Loucy (cell line): Measurements from ENCODE around the gene ATAD2B.

Experiments
- H2AFZ ChIP-seq: fragments of 200-600 bp; sonication (generic); 2 replicates; pipeline ENCODE4 v1.6.0; 2016; ENCODE audit warnings: antibody characterized with exemption, mild to moderate bottlenecking, low read length, moderate library complexity
- H3F3A ChIP-seq: fragments of 200-600 bp; 2 replicates; pipeline ENCODE4 v1.6.0; 2016; ENCODE audit warnings: antibody characterized with exemption, low read depth, mild to moderate bottlenecking
- H3K27me3 ChIP-seq: fragments of 200-600 bp; sonication (generic); 2 replicates; pipeline ENCODE4 v1.6.1; 2014; ENCODE audit warnings: low read length, mild to moderate bottlenecking; ENCODE audit not compliant: insufficient read depth, poor library complexity, severe bottlenecking
- H3K36me3 ChIP-seq: fragments of 200-600 bp; sonication (generic); 2 replicates; pipeline ENCODE4 v1.6.1; 2016; ENCODE audit warnings: low read length; ENCODE audit not compliant: insufficient read depth
- H3K4me1 ChIP-seq: fragments of 200-600 bp; sonication (generic); 2 replicates; pipeline ENCODE4 v1.5.1; 2014; ENCODE audit warnings: low read length, mild to moderate bottlenecking; ENCODE audit not compliant: insufficient read depth, poor library complexity, severe bottlenecking
- H3K4me2 ChIP-seq: fragments of 200-600 bp; sonication (generic); 2 replicates; pipeline ENCODE4 v1.6.0; 2014; ENCODE audit warnings: antibody characterized with exemption, low read length, low read depth, mild to moderate bottlenecking; ENCODE audit not compliant: poor library complexity, severe bottlenecking
- H3K4me3 ChIP-seq: fragments of 200-600 bp; sonication (generic); 2 replicates; pipeline ENCODE4 v1.5.1; 2014; ENCODE audit warnings: low read length, mild to moderate bottlenecking, mixed read lengths; ENCODE audit not compliant: poor library complexity, severe bottlenecking
- H3K79me2 ChIP-seq: fragments of 200-600 bp; sonication (generic); 2 replicates; pipeline ENCODE4 v1.6.1; 2014; ENCODE audit warnings: low read length; ENCODE audit not compliant: insufficient read depth
- H3K9ac ChIP-seq: fragments of 200-600 bp; sonication (generic); 2 replicates; pipeline ENCODE4 v1.6.0; 2014; ENCODE audit warnings: mild to moderate bottlenecking, low read depth, low read length, moderate library complexity; ENCODE audit not compliant: poor library complexity, severe bottlenecking
- H3K9me2 ChIP-seq: fragments of 200-600 bp; sonication (generic); replicated peaks from 2 replicates; pipeline ENCODE4 v1.6.1; 2016; ENCODE audit warnings: low read depth, low read length, mixed read lengths
- H3K9me3 ChIP-seq: fragments of 200-600 bp; sonication (generic); 2 replicates; pipeline ENCODE4 v1.6.1; 2014; ENCODE audit warnings: mild to moderate bottlenecking, antibody characterized with exemption, low read length, low read depth; ENCODE audit not compliant: insufficient read depth
- H4K20me1 ChIP-seq: fragments of 200-600 bp; sonication (generic); 2 replicates; pipeline ENCODE4 v1.6.0; 2014; ENCODE audit warnings: antibody characterized with exemption, low read length, mild to moderate bottlenecking; ENCODE audit not compliant: insufficient read depth, poor library complexity, severe bottlenecking
- EZH2phosphoT487 ChIP-seq: fragments of 200-600 bp; IDR thresholded peaks from 2 replicates; pipeline ENCODE4 v1.6.1; 2018; ENCODE audit warnings: antibody characterized with exemption, mild to moderate bottlenecking, moderate library complexity, borderline replicate concordance
- TF ChIP-seq, protein P1 (sequence below): fragments of 200-600 bp; sonication (generic); conservative IDR thresholded peaks from 2 replicates; pipeline ENCODE4 v1.5.1; 2014; ENCODE audit warnings: mild to moderate bottlenecking, antibody characterized with exemption, low read length

Gene ATAD2B

DNA sequence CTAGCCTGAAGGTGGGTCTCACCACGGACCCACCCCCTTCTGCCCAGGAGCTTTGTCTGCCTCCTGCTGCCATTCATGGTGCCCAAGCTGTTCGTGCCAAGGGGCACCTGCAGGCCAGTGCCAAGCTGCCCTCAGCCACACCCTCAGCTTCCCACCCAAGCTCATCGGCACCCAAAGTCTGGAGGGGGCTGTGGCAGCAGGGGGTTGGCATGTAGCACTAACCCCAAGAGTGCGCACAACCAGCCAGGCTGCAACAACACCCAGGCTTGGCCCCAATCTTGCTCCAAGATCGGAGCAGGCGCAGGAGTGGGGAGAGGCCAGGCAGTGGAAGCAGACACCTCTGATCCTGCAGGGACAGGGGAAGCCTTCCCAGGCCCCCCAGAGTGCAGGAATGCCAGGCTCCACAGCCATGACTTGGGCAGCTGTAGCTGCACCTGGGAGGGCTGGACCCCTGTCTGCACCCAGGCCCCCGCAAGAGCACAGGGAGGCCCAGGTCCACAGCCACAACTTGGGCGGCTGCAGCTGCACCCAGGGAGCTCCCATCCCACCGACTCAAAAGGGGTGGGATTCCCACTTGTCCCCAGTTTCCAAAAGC, 89.9 kb downstream of the ATAD2B start:
- H3K9me3 ChIP-seq, result peaks cover 5% of the 10 kb centered on the region; the same call in 1 of the 2 replicates
- no peaks in the 10 kb centered on the region for H3K27me3 ChIP-seq
- no peak overlapping the region for H3K4me3 ChIP-seq
- no peaks in the 10 kb centered on the region for H3K4me1 ChIP-seq
- H3K4me2 ChIP-seq, result no peak overlapping the region
- TF ChIP-seq EZH2phosphoT487, result no peak
- no peak overlapping the region for H2AFZ ChIP-seq
- H3K9me2 ChIP-seq, result no peaks in the 10 kb centered on the region
- peaks cover 35% of the 10 kb centered on the region; the same call in 1 of the 2 replicates for H3K36me3 ChIP-seq
- no peaks in the 10 kb centered on the region for H3K79me2 ChIP-seq
- H3F3A ChIP-seq, result no peaks in the 10 kb centered on the region
- no peak overlapping the region for H3K9ac ChIP-seq
- H4K20me1 ChIP-seq, result no peaks in the 10 kb centered on the region

DNA sequence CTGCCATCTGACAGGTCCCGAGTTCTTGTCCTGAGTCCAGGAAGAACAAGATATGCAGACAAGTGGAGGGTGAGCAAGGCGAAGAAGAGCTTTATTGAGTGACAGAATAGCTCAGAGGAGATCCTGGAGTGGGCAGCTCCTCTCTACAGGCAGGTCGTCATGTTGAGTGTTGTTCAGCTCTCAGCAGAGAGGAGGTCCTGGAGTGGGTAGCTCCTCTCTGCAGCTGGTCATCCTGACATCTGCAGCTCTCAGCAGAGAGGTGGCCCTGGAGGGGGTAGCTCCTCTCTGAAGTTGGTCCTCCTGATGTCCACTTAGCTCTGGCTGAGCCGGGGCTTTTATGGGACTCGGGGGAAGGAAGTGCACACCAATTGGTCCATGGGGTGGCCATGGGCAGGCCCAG, 90.4 kb downstream of the ATAD2B start:
- H3K9me3 ChIP-seq, result peaks cover 5% of the 10 kb centered on the region; the same call in 1 of the 2 replicates
- H3K4me2 ChIP-seq, result no peak overlapping the region
- H3K36me3 ChIP-seq, result peaks cover 35% of the 10 kb centered on the region; the same call in 1 of the 2 replicates
- TF ChIP-seq EZH2phosphoT487, result no peak
- TF ChIP-seq, protein P1, sequence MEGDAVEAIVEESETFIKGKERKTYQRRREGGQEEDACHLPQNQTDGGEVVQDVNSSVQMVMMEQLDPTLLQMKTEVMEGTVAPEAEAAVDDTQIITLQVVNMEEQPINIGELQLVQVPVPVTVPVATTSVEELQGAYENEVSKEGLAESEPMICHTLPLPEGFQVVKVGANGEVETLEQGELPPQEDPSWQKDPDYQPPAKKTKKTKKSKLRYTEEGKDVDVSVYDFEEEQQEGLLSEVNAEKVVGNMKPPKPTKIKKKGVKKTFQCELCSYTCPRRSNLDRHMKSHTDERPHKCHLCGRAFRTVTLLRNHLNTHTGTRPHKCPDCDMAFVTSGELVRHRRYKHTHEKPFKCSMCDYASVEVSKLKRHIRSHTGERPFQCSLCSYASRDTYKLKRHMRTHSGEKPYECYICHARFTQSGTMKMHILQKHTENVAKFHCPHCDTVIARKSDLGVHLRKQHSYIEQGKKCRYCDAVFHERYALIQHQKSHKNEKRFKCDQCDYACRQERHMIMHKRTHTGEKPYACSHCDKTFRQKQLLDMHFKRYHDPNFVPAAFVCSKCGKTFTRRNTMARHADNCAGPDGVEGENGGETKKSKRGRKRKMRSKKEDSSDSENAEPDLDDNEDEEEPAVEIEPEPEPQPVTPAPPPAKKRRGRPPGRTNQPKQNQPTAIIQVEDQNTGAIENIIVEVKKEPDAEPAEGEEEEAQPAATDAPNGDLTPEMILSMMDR, result no peak
- H4K20me1 ChIP-seq, result no peaks in the 10 kb centered on the region
- no peaks in the 10 kb centered on the region for H3K27me3 ChIP-seq
- H2AFZ ChIP-seq, result no peak overlapping the region
- H3F3A ChIP-seq, result no peaks in the 10 kb centered on the region
- no peak overlapping the region for H3K4me3 ChIP-seq
- H3K9ac ChIP-seq, result no peak overlapping the region
- no peaks in the 10 kb centered on the region for H3K4me1 ChIP-seq
- H3K9me2 ChIP-seq, result no peaks in the 10 kb centered on the region
- H3K79me2 ChIP-seq, result no peaks in the 10 kb centered on the region

DNA sequence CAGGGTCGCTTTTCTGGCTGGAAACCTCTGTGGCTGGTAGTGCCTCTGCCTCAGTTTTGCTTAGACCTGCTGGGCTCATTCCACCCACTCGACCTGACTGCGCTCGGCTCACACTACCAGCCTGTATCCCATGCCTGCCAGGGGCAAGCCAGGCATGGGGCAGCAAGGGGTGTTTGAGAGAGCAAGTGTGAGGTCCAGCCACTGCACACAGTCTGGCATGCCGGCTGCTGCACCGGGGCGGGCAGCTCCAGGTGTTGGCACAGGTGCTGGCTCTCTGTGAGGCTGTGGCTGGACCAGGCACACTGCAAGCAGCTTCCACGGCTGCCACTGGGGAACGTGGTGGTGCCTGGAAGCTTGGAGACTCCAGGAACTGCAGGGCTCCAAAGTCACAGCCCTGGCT, 90.9 kb downstream of the ATAD2B start:
- no peak overlapping the region for H2AFZ ChIP-seq
- H3K4me1 ChIP-seq, result no peaks in the 10 kb centered on the region
- H3K9me2 ChIP-seq, result no peaks in the 10 kb centered on the region
- H3F3A ChIP-seq, result no peaks in the 10 kb centered on the region
- H3K9me3 ChIP-seq, result peaks cover 5% of the 10 kb centered on the region; the same call in 1 of the 2 replicates
- no peak overlapping the region for H3K4me3 ChIP-seq
- TF ChIP-seq EZH2phosphoT487, result no peak
- TF ChIP-seq, protein P1, result no peak
- no peaks in the 10 kb centered on the region for H3K27me3 ChIP-seq
- no peak overlapping the region for H3K9ac ChIP-seq
- no peak overlapping the region for H3K4me2 ChIP-seq
- H4K20me1 ChIP-seq, result no peaks in the 10 kb centered on the region
- no peaks in the 10 kb centered on the region for H3K79me2 ChIP-seq
- peaks cover 35% of the 10 kb centered on the region; the same call in 1 of the 2 replicates for H3K36me3 ChIP-seq

DNA sequence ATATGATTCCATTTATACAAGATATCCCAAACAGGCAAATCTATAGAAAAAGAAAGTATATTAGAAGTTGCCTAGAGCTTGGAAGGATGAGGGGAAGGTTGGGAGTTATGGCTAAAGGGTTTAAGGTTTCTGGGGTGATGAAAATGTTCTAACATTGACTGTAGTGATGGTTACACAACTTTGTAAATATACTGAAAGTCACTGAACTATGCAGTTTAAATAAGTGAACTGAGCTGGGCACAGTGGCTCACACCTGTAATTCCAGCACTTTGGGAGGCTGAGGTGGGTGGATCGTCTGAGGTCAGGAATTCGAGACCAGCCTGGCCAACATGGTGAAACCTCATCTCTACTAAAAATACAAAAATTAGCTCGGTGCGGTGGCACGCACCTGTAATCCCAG, 91.5 kb downstream of the ATAD2B start:
- Histone ChIP-seq H3K27me3 (no peaks in the 10 kb centered on the region), H3K36me3 (peaks cover 30% of the 10 kb centered on the region; the same call in 1 of the 2 replicates), H4K20me1 (no peaks in the 10 kb centered on the region), H3K4me2 (no peak overlapping the region), H3F3A (no peaks in the 10 kb centered on the region), H3K4me1 (no peaks in the 10 kb centered on the region), H3K9me3 (peaks cover 5% of the 10 kb centered on the region; the same call in 1 of the 2 replicates), H3K9me2 (no peaks in the 10 kb centered on the region), H3K9ac (no peak overlapping the region), H2AFZ (no peak overlapping the region), H3K4me3 (no peak overlapping the region), H3K79me2 (no peaks in the 10 kb centered on the region)
- no peak for TF ChIP-seq EZH2phosphoT487
- TF ChIP-seq, protein P1, result no peak
